Right lobe of liver (tissue), 6 donors: ENCODE results near the gene CD200R1L. TPM values are rescaled to one million over a fixed set of nuclear protein-coding genes. Genes with fewer than 3 reads are reported as not detected.
A peak's percentile ranks its signal among the peaks of the same experiment; 100 is the strongest.

Experiments
- ATAC-seq, 4 donors: fragments of 200-7000 bp; cut with Tn5 transposase; one replicate each; pipeline ENCODE4 v1.9.1; 2020; ENCODE audit warnings: mild to moderate bottlenecking in 4 of 4, moderate library complexity in 4 of 4
- DNase-seq, 3 donors: peaks; one replicate each; pipeline ENCODE4 v3.0.0-alpha.2; 2020
- H3K27ac ChIP-seq, 3 donors: fragments of 200-600 bp; one replicate each; pipeline ENCODE4 v1.8.0; 2022
- H3K27me3 ChIP-seq, 2 donors: fragments of 200-600 bp; one replicate each; pipeline ENCODE4 v1.8.0; 2022
- H3K36me3 ChIP-seq, 4 donors: fragments of 200-600 bp; sonication (generic) in 1 of 4; one replicate each; pipeline versions ENCODE4 v1.5.1 to v1.8.0; 2017 to 2022; ENCODE audit warnings: control low read depth in 1 of 4
- H3K4me1 ChIP-seq, 4 donors: fragments of 200-600 bp; sonication (generic) in 1 of 4; one replicate each; pipeline versions ENCODE4 v1.5.1 to v1.8.0; 2017 to 2022; ENCODE audit warnings: control low read depth in 1 of 4
- H3K4me3 ChIP-seq, 3 donors: fragments of 200-600 bp; one replicate each; pipeline ENCODE4 v1.8.0; 2022
- H3K9me3 ChIP-seq, 4 donors: fragments of 200-600 bp; sonication (generic) in 1 of 4; one replicate each; pipeline versions ENCODE4 v1.5.1 to v1.8.0; 2017 to 2022; ENCODE audit warnings: control low read depth in 1 of 4
- CTCF ChIP-seq, 4 donors: fragments of 200-600 bp in 3 of 4; fragments of 450-650 bp in 1 of 4; IDR thresholded peaks; one replicate each; pipeline versions ENCODE4 v1.5.1 to v1.8.0; 2016 to 2022; ENCODE audit warnings: antibody characterized with exemption in 4 of 4, mild to moderate bottlenecking in 2 of 4
- POLR2A ChIP-seq: fragments of 450-650 bp; IDR thresholded peaks from one replicate; pipeline ENCODE4 v1.6.1; 2017; ENCODE audit warnings: antibody characterized with exemption, mild to moderate bottlenecking
- WGBS: methylation state at CpG from one replicate; pipeline ENCODE4 v1.1.6; 2018; ENCODE audit warnings: low coverage, low lambda C conversion rate; ENCODE audit not compliant: insufficient coverage; ENCODE audit errors: missing lambda C conversion rate; 5-methylcytosine and 5-hydroxymethylcytosine counted together
- intact Hi-C, 2 donors: fragments of 100-400 bp; cut with DNase I; formaldehyde crosslinking; loops; one replicate each; pipeline versions ENCODE4 v1.11.2 to v1.14.1; 2022
- total RNA-seq, 6 experiments: library from RNA; depleted of rRNA in 2 of 6; stranded (reverse); fragments of >200 nt in 2 of 6; fragmentation: NEBNext Ultra II Directional in 3 of 6; extraction: Animal tissue kit (Norgen Biotek cat#: 25700) in 3 of 6; gene quantifications; one replicate each; pipeline versions ENCODE4 v1.1.0 to v1.2.4, GENCODE V29; 2016 to 2023
- donor health status: DM: no; HTN: yes; CAD: no.
- donor health status: DM: no; HTN: no; CAD: no.
- donor health status: DM: no; HTN: no; CAD: no.
- donor health status: DM: no; HTN: yes; CAD: no.
- donor health status: DM: no; HTN: yes; CAD: no.

The CD200R1L gene
- total RNA-seq, 6 experiments from 2014 or later, result not detected

- ATAC-seq (peak in 2 of 4 donors; percentile 40 to 54), DNase-seq (no peak)
- WGBS, result 38% methylated on average over 2 of the region's 2 CpGs
- intact Hi-C loops, result no loop called here
- Histone ChIP-seq H3K4me1 (no peaks in the 10 kb centered on the region), H3K9me3 (no peaks in the 10 kb centered on the region), H3K36me3 (no peaks in the 10 kb centered on the region), H3K27ac (no peak overlapping the region), H3K4me3 (no peak overlapping the region), H3K27me3 (no peaks in the 10 kb centered on the region)
- no peak for TF ChIP-seq CTCF (IDR thresholded peaks at IDR 0.05)
- TF ChIP-seq POLR2A, result no peak
These were observed 79.5 kb downstream of the CD200R1L start for GRCh38 chr3:112767177-112767576.

Other genes starting within 250 kb of the CD200R1L start
- gene CCDC80, start 205.7 kb downstream of the CD200R1L start, total RNA-seq, result 1 to 10 TPM in 4 of 6 experiments, under 1 TPM in 2; 0.55 to 5.8 (median 1.3) TPM
- gene CD200R1, start 128.2 kb upstream of the CD200R1L start, total RNA-seq, result 1 to 10 TPM in 2 of 6 experiments, under 1 TPM in 4; 0.44 to 1.4 (median 0.86) TPM
- gene GTPBP8, start 144.1 kb upstream of the CD200R1L start, total RNA-seq, result 10 to 100 TPM in 2 of 6 experiments, 1 to 10 TPM in 4; 3.7 to 16.2 (median 7.5) TPM